Endothelial cell of umbilical vein (primary cell): Measurements from ENCODE around the gene TBX2. TPM values are rescaled to one million over a fixed set of nuclear protein-coding genes. Genes with fewer than 3 reads are reported as not detected.

Experiments used
- BruUV-seq: library from RNA; stranded (reverse); fragments of 400-500 nt; replicated peaks from 2 replicates; lab custom pipeline; 2021; lab: Mats Ljungman, UMichigan
- CTCF ChIA-PET: fragments of 300-600, 350-600 bp; sonication (Branson Sonifier 250); formaldehyde crosslinking; loops from one replicate; lab custom pipeline; 2021; ENCODE audit warnings: antibody characterized with exemption, inconsistent platforms; lab: Charles Lee
- POLR2A ChIA-PET: fragments of 300-600, 350-600 bp; sonication (Branson Sonifier 250); formaldehyde crosslinking; loops from one replicate; lab custom pipeline; 2021; ENCODE audit warnings: antibody characterized with exemption, inconsistent platforms; lab: Charles Lee
- DNase-seq: peaks from one replicate; pipeline ENCODE4 v3.0.0-alpha.2; 2011; ENCODE audit warnings: low read depth, low spot score
- FAIRE-seq: peaks from 2 replicates; lab custom pipeline; 2011; peaks lifted over from hg19 to GRCh38; lab: Jason Lieb, UNC
- H2AFZ ChIP-seq: 2 replicates; pipeline ENCODE4 v1.6.0; 2012; ENCODE audit warnings: low read depth, low read length, control low read depth, inconsistent platforms
- H3K27ac ChIP-seq: 2 replicates; pipeline ENCODE4 v1.5.1; 2011; ENCODE audit warnings: low read depth, mild to moderate bottlenecking, control low read depth, low read length, moderate library complexity; ENCODE audit not compliant: insufficient read depth
- H3K27me3 ChIP-seq, 2 experiments: 2 replicates each; pipeline versions ENCODE4 v1.6.0 to v1.6.1; 2011; ENCODE audit warnings: low read length in 2 of 2, mixed read lengths in 1 of 2; ENCODE audit not compliant: control insufficient read depth in 2 of 2, insufficient read depth in 2 of 2
- H3K36me3 ChIP-seq, 2 experiments: 2 replicates in 1 of 2; 3 replicates in 1 of 2; pipeline ENCODE4 v1.5.1; 2011; ENCODE audit warnings: low read length in 2 of 2, mild to moderate bottlenecking in 1 of 2, moderate library complexity in 1 of 2; ENCODE audit not compliant: control insufficient read depth in 2 of 2, insufficient read depth in 2 of 2; ENCODE audit errors: extremely low read depth in 1 of 2
- H3K4me1 ChIP-seq: 3 replicates; pipeline ENCODE4 v1.5.1; 2011; ENCODE audit warnings: mild to moderate bottlenecking, low read length; ENCODE audit not compliant: control insufficient read depth, insufficient read depth; ENCODE audit errors: extremely low read depth
- H3K4me2 ChIP-seq: 2 replicates; pipeline ENCODE4 v1.6.1; 2011; ENCODE audit warnings: low read length, control low read depth, mixed read lengths; ENCODE audit not compliant: insufficient read depth
- H3K4me3 ChIP-seq, 3 experiments: fragments of 200-600 bp in 1 of 3; sonication (generic), shearing (Covaris generic) in 1 of 3; replicated peaks in 1 of 3; 2 replicates each; pipeline ENCODE4 v1.5.1; 2011 to 2016; ENCODE audit warnings: control low read depth in 3 of 3, low read length in 3 of 3, mild to moderate bottlenecking in 2 of 3, inconsistent platforms in 1 of 3, low read depth in 1 of 3, moderate library complexity in 1 of 3; ENCODE audit not compliant: insufficient read depth in 1 of 3
- H3K79me2 ChIP-seq: 2 replicates; pipeline ENCODE4 v1.6.0; 2012; ENCODE audit warnings: low read length, inconsistent platforms; ENCODE audit not compliant: control insufficient read depth, insufficient read depth
- H3K9ac ChIP-seq: replicated peaks from 2 replicates; pipeline ENCODE3; 2011; ENCODE audit warnings: low read length, control low read depth; ENCODE audit not compliant: insufficient read depth; ENCODE audit errors: extremely low read depth
- H3K9me1 ChIP-seq: replicated peaks from 3 replicates; pipeline ENCODE4 v1.6.0; 2011; ENCODE audit warnings: mild to moderate bottlenecking, low read length; ENCODE audit not compliant: control insufficient read depth, insufficient read depth; ENCODE audit errors: extremely low read depth
- H3K9me3 ChIP-seq: replicated peaks from 2 replicates; pipeline ENCODE4 v1.5.1; 2012; ENCODE audit warnings: low read length, inconsistent platforms; ENCODE audit not compliant: control insufficient read depth, insufficient read depth
- H4K20me1 ChIP-seq: replicated peaks from 2 replicates; pipeline ENCODE3; 2011; ENCODE audit warnings: mild to moderate bottlenecking, low read length; ENCODE audit not compliant: control insufficient read depth, insufficient read depth; ENCODE audit errors: extremely low read depth
- GATA2 ChIP-seq: IDR thresholded peaks from 2 replicates; pipeline ENCODE4 v1.7.0; 2011; ENCODE audit warnings: low read depth, mild to moderate bottlenecking, moderate library complexity, mixed read lengths, low read length; ENCODE audit not compliant: insufficient read length, insufficient read depth
- JUN ChIP-seq: IDR thresholded peaks from 2 replicates; pipeline ENCODE4 v1.6.1; 2011; ENCODE audit warnings: borderline replicate concordance, low read depth; ENCODE audit not compliant: insufficient read length, insufficient read depth
- MYC ChIP-seq: IDR thresholded peaks from one replicate; pipeline ENCODE4 v1.6.1; 2011; ENCODE audit warnings: mild to moderate bottlenecking, low read depth, low read length
- POLR2AphosphoS5 ChIP-seq: IDR thresholded peaks from 2 replicates; pipeline ENCODE4 v1.6.1; 2012; ENCODE audit warnings: low read depth, mild to moderate bottlenecking, control low read depth, low read length, moderate library complexity; ENCODE audit not compliant: insufficient read depth
- dilution Hi-C: fragments of 300-500 bp; cut with MboI; formaldehyde crosslinking; loops from one replicate; pipeline ENCODE4 v1.15.0; 2019; ENCODE audit warnings: low sequenced_read_pairs; ENCODE audit not compliant: extremely low pct_ligation_motif_present
- intact Hi-C: fragments of 100-400 bp; cut with micrococcal nuclease; formaldehyde crosslinking; loops from one replicate; pipeline ENCODE4 v1.10.0; 2022
- polyA plus RNA-seq, 4 experiments: library from polyadenylated mRNA; depleted of rRNA in 3 of 4; stranded (reverse) in 3 of 4; unstranded in 1 of 4; fragments of >200 nt; gene quantifications; 2 replicates each; pipeline versions ENCODE4 v1.2.1 to v1.2.3, GENCODE V29; 2011 to 2012; ENCODE audit warnings: missing spikeins in 1 of 4
- total RNA-seq: library from RNA; stranded (reverse); gene quantifications from 2 replicates; pipeline ENCODE4 v1.2.3, GENCODE V29; 2021

TBX2 gene
- total and polyA plus RNA-seq, 2 donors (not counting 3 experiments of a cell fraction or from before 2014, with no cell fraction given), result not detected

DNA sequence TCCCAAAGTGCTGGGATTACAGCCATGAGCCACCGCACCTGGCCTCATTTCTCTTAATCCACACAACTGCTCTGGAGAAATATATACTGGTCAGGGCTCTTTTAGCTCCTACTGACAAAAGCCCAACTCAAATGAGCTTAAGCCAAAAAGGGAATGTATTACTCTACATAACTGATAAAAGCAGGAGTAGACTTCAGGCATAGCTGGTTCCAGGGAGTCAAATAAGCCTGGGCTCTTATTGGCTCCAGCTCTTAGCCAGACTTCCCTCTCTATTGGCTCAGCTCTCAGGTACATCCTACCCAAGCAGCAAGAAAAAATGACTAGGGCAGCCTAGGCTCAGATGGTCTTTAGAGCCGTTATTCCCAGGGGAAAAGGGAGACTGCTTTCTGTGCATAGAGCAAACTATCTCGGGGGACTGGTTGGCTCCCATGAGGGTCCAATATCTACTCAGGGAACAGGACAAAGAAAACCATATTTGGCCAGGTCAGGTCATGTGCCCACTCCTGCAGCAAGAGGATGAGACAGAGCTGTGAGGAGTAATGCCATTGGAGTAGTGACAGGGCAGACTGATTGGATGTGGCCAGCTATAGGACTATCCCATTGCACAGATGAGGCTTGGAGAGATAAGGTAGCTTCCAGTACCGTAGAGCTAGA, 21.2 kb downstream of the TBX2 start:
- Histone ChIP-seq H3K36me3 (no peaks in the 10 kb centered on the region), H3K79me2 (no peaks in the 10 kb centered on the region), H3K9ac (no peak overlapping the region), H3K27me3 (peaks cover 12 to 20% of the 10 kb centered on the region in 2 experiments), H3K4me1 (no peaks in the 10 kb centered on the region), H3K4me2 (no peak overlapping the region), H3K9me1 (no peaks in the 10 kb centered on the region), H3K27ac (no peak overlapping the region), H3K9me3 (no peaks in the 10 kb centered on the region), H2AFZ (no peak overlapping the region), H4K20me1 (no peaks in the 10 kb centered on the region), H3K4me3 (no peak overlapping the region)
- FAIRE-seq (no peak), DNase-seq (no peak)
- BruUV-seq, result no TSS peak
- POLR2A ChIA-PET, result no interaction called here
- TF ChIP-seq GATA2, result no peak
- no peak for TF ChIP-seq POLR2AphosphoS5
- TF ChIP-seq JUN, result no peak
- dilution Hi-C loops (no loop called here), intact Hi-C loops (no loop called here)
- CTCF ChIA-PET, result interaction anchor here (0.9 to 3.1 kb wide), 7 partner anchors 10 to 163 kb away, joined by 3 to 16 read pairs (median 4); no protein-coding TSS in a partner anchor

DNA sequence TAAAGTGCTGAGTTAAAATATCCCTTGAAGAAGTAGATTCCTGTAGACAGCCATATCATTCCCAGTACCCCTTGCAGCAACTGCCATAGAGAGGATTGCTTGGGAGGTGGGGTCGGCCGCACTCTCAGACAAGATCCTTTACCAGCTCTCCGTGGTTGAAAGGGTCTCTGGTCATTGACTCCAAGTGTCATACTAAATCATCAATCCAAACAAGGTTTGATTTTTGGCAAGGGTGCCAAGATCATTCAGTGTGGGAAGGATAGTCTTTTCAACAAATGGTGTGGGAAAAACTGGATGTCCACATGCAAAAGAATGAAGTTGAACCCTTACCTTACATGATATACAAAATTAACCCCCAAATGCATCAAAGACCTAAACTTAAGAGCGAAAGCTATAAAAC, 21.8 kb downstream of the TBX2 start:
- H3K9me1 ChIP-seq, result no peaks in the 10 kb centered on the region
- H3K27ac ChIP-seq, result no peak overlapping the region
- no peak overlapping the region for H3K9ac ChIP-seq
- no peak overlapping the region for H2AFZ ChIP-seq
- dilution Hi-C loops (no loop called here), intact Hi-C loops (no loop called here)
- BruUV-seq, result no TSS peak
- ChIA-PET POLR2A (no interaction called here), CTCF (interaction anchor here (1.4 to 3.1 kb wide), 3 partner anchors 10 to 129 kb away, joined by 4 to 16 read pairs (median 7); no protein-coding TSS in a partner anchor)
- no peaks in the 10 kb centered on the region for H3K36me3 ChIP-seq
- H3K79me2 ChIP-seq, result no peaks in the 10 kb centered on the region
- no peak overlapping the region for H3K4me3 ChIP-seq
- FAIRE-seq (no peak), DNase-seq (no peak)
- H3K27me3 ChIP-seq, result peaks cover 12 to 20% of the 10 kb centered on the region in 2 experiments
- no peak overlapping the region for H3K4me2 ChIP-seq
- no peaks in the 10 kb centered on the region for H4K20me1 ChIP-seq
- H3K4me1 ChIP-seq, result no peaks in the 10 kb centered on the region
- no peak for TF ChIP-seq MYC
- H3K9me3 ChIP-seq, result no peaks in the 10 kb centered on the region
